ENCODE results near the gene USP24. TPM values are rescaled to one million over a fixed set of nuclear protein-coding genes. Genes with fewer than 3 reads are reported as not detected.
"Not testable (repeated sequence)": the region's sequence is repeated elsewhere in the genome, so short reads cannot be mapped to it uniquely, and the experiment has no call there.

Gene USP24
- total RNA-seq, 2 donors from 2014 or later: 47.8 to 58.5 TPM

DNA sequence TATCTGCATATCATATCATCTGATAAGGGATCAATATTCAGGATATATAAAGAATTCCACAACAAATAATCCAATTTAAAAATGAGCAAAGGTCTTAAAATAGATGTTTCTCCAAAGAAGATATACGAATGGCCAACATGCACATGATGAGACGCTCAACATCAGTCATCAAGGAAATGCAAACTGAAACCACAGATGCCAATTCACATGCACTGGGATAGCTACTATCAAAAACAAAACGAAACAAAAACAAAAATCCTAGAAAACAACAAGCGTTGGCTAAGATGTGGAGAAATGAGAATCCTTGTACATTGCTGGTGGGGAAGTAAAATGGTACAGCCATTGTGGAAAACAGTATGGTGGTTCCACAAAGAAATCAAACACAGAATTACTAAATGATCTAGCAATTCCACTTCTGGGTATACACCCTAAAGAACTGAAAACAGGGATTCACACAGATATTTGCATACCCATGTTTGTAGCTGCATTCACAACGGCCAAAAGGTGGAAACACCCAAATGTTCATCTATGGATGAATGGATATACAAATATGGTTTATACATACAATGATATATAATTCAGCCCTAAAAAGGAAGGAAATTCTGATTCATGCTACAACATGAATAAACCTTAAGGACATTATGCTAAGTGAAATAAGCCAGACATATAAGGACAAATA, 96.4 kb downstream of the USP24 start:
- ATAC-seq (ENCODE audit: insufficient number of reproducible peaks, low FRiP score, low read depth) (no peak), DNase-seq (ENCODE audit: low spot score) (no peak)
- H3K27me3 ChIP-seq (replicated peaks; ENCODE audit: insufficient read depth): no peaks in the 10 kb centered on the region
- peaks cover 47% of the 10 kb centered on the region for H3K36me3 ChIP-seq
- TF ChIP-seq, protein P1, sequence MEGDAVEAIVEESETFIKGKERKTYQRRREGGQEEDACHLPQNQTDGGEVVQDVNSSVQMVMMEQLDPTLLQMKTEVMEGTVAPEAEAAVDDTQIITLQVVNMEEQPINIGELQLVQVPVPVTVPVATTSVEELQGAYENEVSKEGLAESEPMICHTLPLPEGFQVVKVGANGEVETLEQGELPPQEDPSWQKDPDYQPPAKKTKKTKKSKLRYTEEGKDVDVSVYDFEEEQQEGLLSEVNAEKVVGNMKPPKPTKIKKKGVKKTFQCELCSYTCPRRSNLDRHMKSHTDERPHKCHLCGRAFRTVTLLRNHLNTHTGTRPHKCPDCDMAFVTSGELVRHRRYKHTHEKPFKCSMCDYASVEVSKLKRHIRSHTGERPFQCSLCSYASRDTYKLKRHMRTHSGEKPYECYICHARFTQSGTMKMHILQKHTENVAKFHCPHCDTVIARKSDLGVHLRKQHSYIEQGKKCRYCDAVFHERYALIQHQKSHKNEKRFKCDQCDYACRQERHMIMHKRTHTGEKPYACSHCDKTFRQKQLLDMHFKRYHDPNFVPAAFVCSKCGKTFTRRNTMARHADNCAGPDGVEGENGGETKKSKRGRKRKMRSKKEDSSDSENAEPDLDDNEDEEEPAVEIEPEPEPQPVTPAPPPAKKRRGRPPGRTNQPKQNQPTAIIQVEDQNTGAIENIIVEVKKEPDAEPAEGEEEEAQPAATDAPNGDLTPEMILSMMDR (IDR thresholded peaks at IDR 0.05): no peak
- H3K4me1 ChIP-seq (ENCODE audit: control insufficient read depth in 1 of 2, low read depth in 2 of 2): no peaks in the 10 kb centered on the region
- H3K9me3 ChIP-seq: no peaks in the 10 kb centered on the region
- H3K27ac ChIP-seq: no peak overlapping the region
- H3K4me3 ChIP-seq: no peak overlapping the region

GRCh38 chr1:55117941-55118340, 97.2 kb downstream of the USP24 start:
- TF ChIP-seq, protein P1 (IDR thresholded peaks at IDR 0.05): no peak
- DNase-seq (ENCODE audit: low spot score) (no peak), ATAC-seq (ENCODE audit: insufficient number of reproducible peaks, low FRiP score, low read depth) (no peak)
- no peaks in the 10 kb centered on the region for H3K27me3 ChIP-seq (replicated peaks; ENCODE audit: insufficient read depth)
- H3K4me3 ChIP-seq: no peak overlapping the region
- H3K27ac ChIP-seq: no peak overlapping the region
- no peaks in the 10 kb centered on the region for H3K9me3 ChIP-seq
- H3K36me3 ChIP-seq: peaks cover 40% of the 10 kb centered on the region
- no peaks in the 10 kb centered on the region for H3K4me1 ChIP-seq (ENCODE audit: control insufficient read depth in 1 of 2, low read depth in 2 of 2)

DNA sequence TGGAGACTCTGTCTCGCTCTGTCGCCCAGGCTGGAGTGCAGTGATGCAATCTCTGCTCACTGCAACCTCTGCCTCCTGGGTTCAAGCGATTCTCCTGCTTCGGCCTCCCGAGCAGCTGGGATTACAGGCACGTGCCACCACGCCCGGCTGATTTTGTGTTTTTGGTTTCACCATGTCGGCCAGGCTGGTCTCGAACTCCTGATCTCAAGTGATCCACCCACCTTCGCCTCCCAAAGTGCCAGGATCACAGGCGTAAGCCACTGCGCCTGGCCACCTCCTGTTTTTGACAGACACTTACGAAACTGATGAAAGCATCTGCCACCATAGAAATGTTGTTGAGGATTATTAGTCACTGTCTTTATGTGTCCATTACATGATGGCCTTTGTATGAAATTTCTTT, 106.2 kb downstream of the USP24 start:
- H3K27me3 ChIP-seq (replicated peaks; ENCODE audit: insufficient read depth); H3K4me1 ChIP-seq (ENCODE audit: control insufficient read depth in 1 of 2, low read depth in 2 of 2); H3K9me3 ChIP-seq; H3K4me3 ChIP-seq; DNase-seq (ENCODE audit: low spot score); ATAC-seq (ENCODE audit: insufficient number of reproducible peaks, low FRiP score, low read depth); H3K27ac ChIP-seq: not testable (repeated sequence)
- H3K36me3 ChIP-seq: peaks cover 45% of the 10 kb centered on the region

- Histone ChIP-seq H3K9me3 (no peaks in the 10 kb centered on the region), H3K4me3 (no peak overlapping the region), H3K27ac (no peak overlapping the region), H3K36me3 (peaks cover 47% of the 10 kb centered on the region), H3K4me1 (ENCODE audit: control insufficient read depth in 1 of 2, low read depth in 2 of 2) (no peaks in the 10 kb centered on the region), H3K27me3 (replicated peaks; ENCODE audit: insufficient read depth) (no peaks in the 10 kb centered on the region)
- TF ChIP-seq, protein P1 (IDR thresholded peaks at IDR 0.05): no peak
- no peak for ATAC-seq (ENCODE audit: insufficient number of reproducible peaks, low FRiP score, low read depth)
- no peak for DNase-seq (ENCODE audit: low spot score)
Measured at GRCh38 chr1:55107101-55107500, 108.1 kb downstream of the USP24 start.

DNA sequence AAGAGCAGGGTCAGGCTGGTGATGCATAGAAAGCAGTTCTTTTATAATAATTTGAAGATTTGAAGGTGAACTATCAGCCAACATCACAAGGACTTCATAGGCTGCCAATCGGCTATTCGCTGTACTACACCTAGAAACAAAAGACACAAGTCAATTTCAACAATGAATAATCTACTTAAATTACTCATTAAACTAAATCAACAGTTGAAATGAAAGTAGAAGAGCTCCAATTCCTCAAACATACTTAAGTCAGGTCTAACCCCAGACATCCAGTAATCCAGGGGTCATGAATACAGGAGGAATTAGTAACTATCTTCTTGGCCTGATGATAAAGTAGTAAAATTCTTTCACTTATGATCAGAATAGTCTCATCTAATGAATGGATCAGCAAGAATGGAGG, 111.3 kb downstream of the USP24 start:
- TF ChIP-seq, protein P1 (IDR thresholded peaks at IDR 0.05): no peak
- H3K4me3 ChIP-seq: no peak overlapping the region
- no peaks in the 10 kb centered on the region for H3K9me3 ChIP-seq
- no peaks in the 10 kb centered on the region for H3K4me1 ChIP-seq (ENCODE audit: control insufficient read depth in 1 of 2, low read depth in 2 of 2)
- no peak overlapping the region for H3K27ac ChIP-seq
- peaks cover 53% of the 10 kb centered on the region for H3K36me3 ChIP-seq
- DNase-seq (ENCODE audit: low spot score): no peak
- no peaks in the 10 kb centered on the region for H3K27me3 ChIP-seq (replicated peaks; ENCODE audit: insufficient read depth)
- ATAC-seq (ENCODE audit: insufficient number of reproducible peaks, low FRiP score, low read depth): no peak

GRCh38 chr1:55095095-55095494, 120.1 kb downstream of the USP24 start:
- Histone ChIP-seq H3K27me3 (replicated peaks; ENCODE audit: insufficient read depth) (no peaks in the 10 kb centered on the region), H3K27ac (no peak overlapping the region), H3K36me3 (peaks cover 68% of the 10 kb centered on the region), H3K9me3 (no peaks in the 10 kb centered on the region), H3K4me1 (ENCODE audit: control insufficient read depth in 1 of 2, low read depth in 2 of 2) (no peaks in the 10 kb centered on the region), H3K4me3 (no peak overlapping the region)
- ATAC-seq (ENCODE audit: insufficient number of reproducible peaks, low FRiP score, low read depth) (no peak), DNase-seq (ENCODE audit: low spot score) (no peak)
- TF ChIP-seq, protein P1 (IDR thresholded peaks at IDR 0.05): no peak

Data from thoracic aorta (tissue), 2 donors.